Stimulated activated CD8-positive, alpha-beta memory T cell treated with anti-CD3 and anti-CD28 coated beads, Interleukin-15, amount 100 ng/mL, for 24 hours (primary cell): ENCODE measurements around the gene OSBPL6.

Experiments
- DNase-seq: peaks from one replicate; pipeline ENCODE4 v3.0.0-alpha.2; 2020; ENCODE audit warnings: low read depth

OSBPL6 gene

GRCh38 chr2:178273787-178274360, 79.6 kb downstream of the OSBPL6 start:
- no peak for DNase-seq

DNA sequence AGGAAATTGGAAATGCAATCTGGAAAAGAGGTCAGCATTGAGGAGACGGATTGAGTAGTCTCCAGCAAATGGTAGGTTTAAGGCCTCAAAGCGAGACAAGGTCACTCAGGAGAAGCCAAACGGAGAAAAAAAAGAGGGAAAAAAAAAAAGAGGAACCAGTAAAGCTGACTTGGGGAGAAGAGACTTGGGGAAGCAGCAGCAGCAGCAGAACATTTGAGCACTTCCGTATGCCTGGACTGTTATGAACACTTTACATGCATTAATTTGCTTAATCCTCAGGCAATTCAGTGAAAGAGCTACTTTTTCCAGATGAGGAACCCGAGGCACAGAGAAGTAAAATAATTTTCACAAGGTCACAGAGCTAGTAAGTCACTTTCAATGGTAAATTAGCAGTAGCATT, 81.3 kb downstream of the OSBPL6 start:
- DNase-seq, result no peak

DNA sequence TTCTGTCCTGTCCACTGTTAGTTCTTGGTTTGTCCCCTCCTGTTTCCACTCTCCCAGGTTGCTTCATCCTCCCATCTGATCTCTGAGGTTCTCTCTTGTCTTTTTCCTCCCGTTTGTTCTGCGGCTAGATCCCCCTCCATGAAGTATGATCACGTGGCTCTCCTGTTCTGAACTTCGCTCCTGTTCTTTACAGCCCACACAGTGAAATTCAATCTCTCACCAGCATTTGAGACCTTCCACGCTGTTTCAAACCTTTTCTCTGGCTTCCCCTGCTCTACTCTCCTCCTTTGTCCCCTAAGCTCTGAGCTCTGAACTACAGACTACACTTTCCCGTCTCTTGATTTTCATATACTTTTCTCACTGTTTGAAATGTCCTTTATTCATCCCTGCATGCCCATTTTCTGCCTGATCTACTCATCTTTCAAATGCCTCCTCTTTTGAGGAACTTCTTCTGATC, 83.5 kb downstream of the OSBPL6 start:
- no peak for DNase-seq

DNA sequence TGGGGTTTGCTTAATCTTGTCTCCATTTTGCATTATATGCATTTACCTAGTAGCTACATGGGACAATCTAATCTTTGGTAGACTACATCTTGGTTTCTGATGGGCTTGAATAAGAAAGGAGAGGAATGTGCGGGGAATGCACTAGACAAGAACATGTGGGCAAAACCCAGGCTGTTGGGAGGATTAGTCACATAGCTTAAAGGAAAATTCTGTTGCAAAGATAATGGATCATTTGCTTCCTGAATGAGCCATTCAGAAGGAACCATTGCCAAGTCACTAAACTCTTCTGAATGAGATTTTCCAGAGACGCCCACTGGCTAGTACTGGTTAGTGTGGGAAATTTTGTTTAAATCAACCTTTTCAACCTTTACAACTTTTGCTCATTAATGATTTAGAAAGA, 84.8 kb downstream of the OSBPL6 start:
- no peak for DNase-seq

DNA sequence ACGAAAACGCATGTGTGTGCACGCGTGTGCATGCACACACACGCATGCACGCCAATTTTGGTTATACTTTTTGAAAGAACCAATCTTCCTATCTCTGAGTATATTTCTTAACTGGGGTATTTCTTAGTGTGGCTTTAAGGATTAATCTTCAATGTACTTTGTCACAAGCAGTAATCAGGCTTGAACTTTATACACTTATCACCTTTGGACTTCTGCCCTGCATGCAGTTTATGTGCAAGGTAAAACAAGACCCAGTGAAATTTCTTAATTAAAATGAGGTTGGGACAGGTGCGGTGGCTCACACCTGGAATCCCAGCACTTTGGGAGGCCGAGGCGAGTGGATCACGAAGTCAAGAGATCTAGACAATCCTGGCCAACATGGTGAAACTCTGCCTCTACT, 85.3 kb downstream of the OSBPL6 start:
- DNase-seq, result no peak

DNA sequence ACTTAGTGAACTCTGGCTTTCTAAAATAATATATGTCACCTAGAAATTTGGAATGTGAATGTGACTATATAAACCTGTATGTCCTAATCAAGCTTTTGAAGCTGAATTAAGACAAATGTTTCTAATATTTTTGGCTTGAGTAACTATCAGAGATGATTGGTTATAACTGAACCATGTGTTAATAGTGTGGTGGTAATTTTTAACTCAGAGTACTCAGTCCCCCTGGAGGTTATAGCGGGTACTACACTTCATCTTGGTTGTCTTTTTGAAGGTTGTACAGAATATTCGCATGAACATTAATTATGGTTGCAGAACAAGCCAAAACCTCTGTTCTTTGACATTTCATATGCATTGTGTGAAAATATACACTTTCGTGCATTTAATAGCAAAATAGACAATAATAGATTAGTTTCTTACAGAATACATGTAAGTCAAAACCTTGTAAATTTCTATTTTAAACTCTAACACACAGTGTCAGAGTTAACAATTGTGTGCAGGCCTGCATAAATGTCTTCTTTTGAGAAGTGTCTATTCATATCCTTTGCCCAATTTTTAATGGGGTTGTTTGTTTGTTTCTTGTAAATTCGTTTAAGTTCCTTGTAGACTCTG, 86.0 kb downstream of the OSBPL6 start:
- DNase-seq, result no peak

- no peak for DNase-seq
Measured at GRCh38 chr2:178282075-178282815, 87.9 kb downstream of the OSBPL6 start.

GRCh38 chr2:178283341-178283918, 89.1 kb downstream of the OSBPL6 start:
- DNase-seq, result no peak

GRCh38 chr2:178284613-178285286, 90.4 kb downstream of the OSBPL6 start:
- DNase-seq, result no peak

DNA sequence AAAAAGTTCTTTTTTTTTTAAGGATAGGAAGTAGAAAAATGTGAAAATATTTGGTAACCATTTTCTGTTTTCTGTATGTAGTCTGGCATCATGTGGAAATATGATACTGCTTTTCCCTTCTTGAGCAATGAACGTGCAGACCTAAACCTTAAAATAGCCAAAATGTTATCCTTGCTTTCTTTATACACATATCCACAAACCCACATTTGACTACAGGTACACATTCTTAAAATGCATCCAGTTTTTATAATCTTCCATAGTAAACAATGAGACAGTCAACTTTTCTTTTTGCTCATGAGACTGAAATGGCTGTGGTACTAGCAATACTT, 90.9 kb downstream of the OSBPL6 start:
- DNase-seq, result no peak

- DNase-seq, result no peak
Measured at GRCh38 chr2:178286636-178287035, 92.3 kb downstream of the OSBPL6 start.

DNA sequence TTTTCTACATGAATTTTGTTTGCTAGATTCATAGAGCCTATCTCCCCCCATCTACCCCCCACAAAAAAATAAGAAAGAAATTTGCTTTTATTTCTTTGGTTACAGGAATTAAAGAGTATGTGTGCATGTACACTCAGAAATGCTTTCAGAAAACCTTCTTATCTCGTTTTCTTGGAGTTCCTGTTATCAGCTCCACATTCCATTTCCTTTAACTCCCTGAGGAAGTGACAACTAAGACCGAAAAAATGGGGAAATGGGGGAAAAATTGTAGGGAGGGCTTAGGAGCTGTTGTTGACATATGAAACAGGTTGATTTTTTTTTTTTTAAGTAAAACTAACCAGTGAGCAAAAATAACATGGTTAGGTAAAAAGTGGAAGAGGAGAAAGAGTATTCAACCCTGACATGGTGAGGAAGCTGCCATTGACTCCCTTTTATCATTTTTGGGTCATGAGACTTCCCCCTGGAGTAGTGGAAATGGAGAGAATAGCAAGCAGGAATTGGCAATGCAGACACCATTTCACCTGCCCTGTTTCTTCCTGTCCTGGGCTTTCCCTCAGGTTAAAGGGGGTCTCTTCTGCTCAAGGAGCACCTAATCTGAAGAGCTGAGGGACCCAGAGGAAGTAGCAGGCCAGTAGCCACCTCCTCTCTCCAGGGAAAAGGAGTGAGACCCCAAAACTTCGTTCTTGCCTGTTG, 93.5 kb downstream of the OSBPL6 start:
- DNase-seq, result no peak

GRCh38 chr2:178291703-178292102, 97.4 kb downstream of the OSBPL6 start:
- DNase-seq, result no peak

DNA sequence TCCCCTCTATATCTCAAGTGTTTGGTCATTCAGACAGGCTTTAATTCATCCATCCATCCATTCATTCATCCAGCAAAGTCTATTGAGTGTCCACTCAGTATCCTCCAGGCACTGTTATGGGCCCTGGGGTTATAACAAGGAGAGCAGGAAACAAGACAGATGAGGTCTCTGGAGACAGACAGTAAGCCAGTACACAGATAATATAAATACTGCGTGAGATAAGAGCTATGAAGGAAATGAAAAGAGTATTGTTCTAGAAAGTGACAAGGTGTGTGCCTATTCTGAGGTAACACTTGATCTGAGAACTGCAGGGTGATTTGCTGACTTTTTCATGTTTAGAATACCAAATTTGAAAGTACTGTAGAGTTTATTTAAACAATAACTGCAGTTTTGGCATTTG, 98.3 kb downstream of the OSBPL6 start:
- DNase-seq, result no peak

DNA sequence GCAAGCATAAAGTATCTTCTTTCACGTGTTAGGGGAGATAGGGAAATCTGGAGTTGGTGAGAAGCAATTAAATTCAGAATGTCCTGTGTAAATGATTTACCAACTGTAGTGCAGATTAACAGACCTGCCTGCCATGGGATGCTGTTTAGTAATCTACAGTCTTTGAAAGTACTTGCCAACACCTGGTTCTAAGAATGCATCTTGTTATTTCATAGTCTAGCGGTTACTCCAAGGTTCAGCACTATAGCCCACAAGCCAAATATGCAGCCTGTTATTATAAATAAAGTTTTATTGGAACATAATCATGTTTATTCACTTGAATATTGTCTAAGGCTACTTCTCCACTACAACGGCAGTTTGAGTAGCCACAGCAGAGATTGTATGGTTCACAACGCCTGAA, 100.8 kb downstream of the OSBPL6 start:
- no peak for DNase-seq

DNA sequence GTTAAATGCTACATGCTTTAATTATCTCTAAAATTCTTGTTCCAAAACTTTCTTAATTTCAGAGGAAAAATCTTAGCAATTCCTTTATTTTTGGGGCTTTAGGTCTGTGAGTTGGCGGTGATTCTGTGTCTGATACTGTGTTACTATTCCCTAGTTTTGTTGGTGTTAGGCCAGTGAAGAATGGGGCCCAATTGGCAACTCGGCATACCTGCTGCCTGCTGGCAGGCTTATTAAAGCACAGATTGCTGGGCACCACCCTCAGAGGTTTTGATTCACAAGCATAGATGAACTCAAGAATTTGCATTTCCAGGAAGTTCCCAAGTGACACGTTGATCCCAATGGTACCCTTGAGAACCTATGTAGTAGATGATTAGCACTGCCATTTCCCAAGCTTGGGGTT, 101.6 kb downstream of the OSBPL6 start:
- no peak for DNase-seq

DNA sequence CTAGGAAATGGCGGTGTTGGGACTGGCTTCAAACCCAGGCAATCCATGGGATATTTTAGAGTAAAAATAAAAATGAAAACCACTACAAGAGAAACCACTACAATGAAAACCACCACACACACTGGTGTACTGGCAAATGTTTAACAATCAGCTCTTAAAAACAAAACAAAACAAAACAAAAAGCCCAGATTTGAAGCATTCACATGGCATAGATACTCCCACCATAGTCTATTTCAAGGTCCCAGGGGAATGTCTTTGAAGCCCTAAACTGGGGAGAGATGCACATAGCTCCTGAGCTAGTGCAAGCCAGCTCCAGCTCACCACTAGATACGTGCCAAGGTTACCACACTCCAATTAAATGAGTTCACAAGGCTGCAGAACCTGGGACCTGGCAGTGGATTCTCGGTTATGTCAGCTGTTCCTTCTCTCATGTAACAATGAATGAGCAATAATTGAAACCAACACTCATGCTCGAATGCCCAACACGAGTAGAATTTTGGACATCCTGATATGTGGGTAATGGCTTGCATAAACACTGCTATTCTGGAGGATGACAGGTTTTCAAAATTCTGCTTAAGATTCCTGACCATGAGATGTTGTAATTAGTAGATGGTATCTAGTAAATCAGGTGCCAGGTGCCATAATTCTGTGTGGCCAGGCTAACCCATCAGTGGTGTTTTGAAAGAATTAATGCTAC, 102.2 kb downstream of the OSBPL6 start:
- DNase-seq, result no peak

GRCh38 chr2:178297091-178297411, 102.7 kb downstream of the OSBPL6 start:
- no peak for DNase-seq

- DNase-seq, result no peak
Measured at GRCh38 chr2:178298785-178299212, 104.5 kb downstream of the OSBPL6 start.

- DNase-seq, result no peak
Measured at GRCh38 chr2:178301649-178302238, 107.4 kb downstream of the OSBPL6 start.

- DNase-seq, result no peak
Measured at GRCh38 chr2:178304333-178304732, 110.0 kb downstream of the OSBPL6 start.
